HepG2 (cell line): Measurements from ENCODE around the gene GABBR2. TPM values are rescaled to one million over a fixed set of nuclear protein-coding genes. Genes with fewer than 3 reads are reported as not detected.

ENCODE experiments used
- ATAC-seq: fragments of 200-7000 bp; cut with Tn5 transposase; 3 replicates; pipeline ENCODE4 v1.9.1; 2020; ENCODE audit warnings: mild to moderate bottlenecking, moderate library complexity
- BruUV-seq: library from RNA; stranded (reverse); fragments of 400-500 nt; replicated peaks from 2 replicates; lab custom pipeline; 2021; lab: Mats Ljungman, UMichigan
- CTCF ChIA-PET: fragments of 300-600 bp; formaldehyde crosslinking; extraction: SDS; loops from one replicate; lab custom pipeline; 2021; ENCODE audit warnings: low total read pairs, inconsistent platforms, low intra/inter-chr PET ratio; lab: Yijun Ruan, JAX
- POLR2A ChIA-PET: fragments of 350-600 bp; sonication (Branson Sonifier 250); formaldehyde crosslinking; loops from one replicate; lab custom pipeline; 2020; ENCODE audit warnings: antibody characterized with exemption, inconsistent platforms; lab: Yijun Ruan, JAX
- DNase-seq: peaks from one replicate; pipeline ENCODE4 v3.0.0-alpha.2; 2015; ENCODE audit warnings: low spot score
- FAIRE-seq: peaks from 3 replicates; lab custom pipeline; 2011; peaks lifted over from hg19 to GRCh38; lab: Jason Lieb, UNC
- H2AFZ ChIP-seq: one replicate; pipeline ENCODE4 v1.6.1; 2011; ENCODE audit warnings: low read length, inconsistent platforms
- H3K27ac ChIP-seq: fragments of 300-600 bp; 3 replicates; pipeline ENCODE4 v1.8.0; 2011; ENCODE audit warnings: mixed run types, mild to moderate bottlenecking, mixed read lengths, low read length, inconsistent platforms; ENCODE audit not compliant: insufficient read depth; ENCODE audit errors: extremely low read length
- H3K27me3 ChIP-seq, 2 experiments: fragments of 200-600 bp in 1 of 2; 2 replicates in 1 of 2; 3 replicates in 1 of 2; pipeline versions ENCODE4 v1.6.0 to v1.8.0; 2011; ENCODE audit warnings: low read length in 2 of 2, mild to moderate bottlenecking in 2 of 2, moderate library complexity in 2 of 2, inconsistent platforms in 1 of 2; ENCODE audit not compliant: insufficient read depth in 2 of 2, control insufficient read depth in 1 of 2
- H3K36me3 ChIP-seq, 2 experiments: fragments of 200-600 bp in 1 of 2; replicated peaks in 1 of 2; 2 replicates in 1 of 2; 3 replicates in 1 of 2; pipeline versions ENCODE4 v1.5.1 to v1.8.0; 2011; ENCODE audit warnings: low read length in 2 of 2, inconsistent platforms in 1 of 2; ENCODE audit not compliant: insufficient read depth in 2 of 2, control insufficient read depth in 1 of 2
- H3K4me1 ChIP-seq: 2 replicates; pipeline ENCODE4 v1.5.1; 2012; ENCODE audit warnings: low read length, inconsistent platforms; ENCODE audit not compliant: insufficient read depth
- H3K4me2 ChIP-seq: 2 replicates; pipeline ENCODE4 v1.6.0; 2011; ENCODE audit warnings: low read depth, low read length, inconsistent platforms
- H3K4me3 ChIP-seq, 3 experiments: fragments of 200-600 bp in 1 of 3; sonication (generic), shearing (Covaris generic) in 1 of 3; replicated peaks in 1 of 3; 2 replicates each; pipeline ENCODE4 v1.5.1; 2011 to 2016; ENCODE audit warnings: low read length in 3 of 3, inconsistent platforms in 2 of 3, low read depth in 2 of 3, mild to moderate bottlenecking in 2 of 3, control low read depth in 1 of 3, mixed read lengths in 1 of 3; ENCODE audit not compliant: insufficient read depth in 1 of 3
- H3K79me2 ChIP-seq: one replicate; pipeline ENCODE4 v1.6.1; 2011; ENCODE audit warnings: low read length, inconsistent platforms; ENCODE audit not compliant: insufficient read depth
- H3K9ac ChIP-seq: 2 replicates; pipeline ENCODE4 v1.6.0; 2011; ENCODE audit warnings: mild to moderate bottlenecking, low read depth, low read length, inconsistent platforms; ENCODE audit not compliant: insufficient read depth
- H3K9me3 ChIP-seq: 2 replicates; pipeline ENCODE4 v1.5.1; 2012; ENCODE audit warnings: mild to moderate bottlenecking, low read length
- H4K20me1 ChIP-seq: 2 replicates; pipeline ENCODE4 v1.6.0; 2011; ENCODE audit warnings: inconsistent platforms, mild to moderate bottlenecking, low read length, moderate library complexity; ENCODE audit not compliant: insufficient read depth
- ATF7-NPFF ChIP-seq: sonication (generic); formaldehyde crosslinking; IDR thresholded peaks from 2 replicates; pipeline ENCODE4 v1.8.1; 2023; ENCODE audit warnings: mild to moderate bottlenecking, low read depth, missing genetic modification reagents, moderate library complexity
- DPF2 ChIP-seq: sonication (generic); formaldehyde crosslinking; IDR thresholded peaks from 2 replicates; pipeline ENCODE4 v1.4.0; 2020; ENCODE audit warnings: mild to moderate bottlenecking, low read depth, missing genetic modification reagents, borderline replicate concordance
- MTA3 ChIP-seq: sonication (generic); formaldehyde crosslinking; IDR thresholded peaks from 2 replicates; pipeline ENCODE4 v1.4.0; 2020; ENCODE audit warnings: missing genetic modification reagents
- MXD1 ChIP-seq: sonication (generic); formaldehyde crosslinking; IDR thresholded peaks from 2 replicates; pipeline ENCODE4 v1.4.0; 2020; ENCODE audit warnings: mild to moderate bottlenecking, missing genetic modification reagents
- NR3C1 ChIP-seq: sonication (generic); formaldehyde crosslinking; IDR thresholded peaks from 2 replicates; pipeline ENCODE4 v1.4.0; 2020; ENCODE audit warnings: missing genetic modification reagents
- POLR2A ChIP-seq, 2 experiments: IDR thresholded peaks; 2 replicates each; pipeline ENCODE4 v1.6.1; 2011; ENCODE audit warnings: low read depth in 2 of 2, low read length in 2 of 2, mild to moderate bottlenecking in 1 of 2, moderate library complexity in 1 of 2; ENCODE audit not compliant: insufficient read depth in 1 of 2
- RELA ChIP-seq: sonication (generic); formaldehyde crosslinking; IDR thresholded peaks from 2 replicates; pipeline ENCODE4 v1.4.0; 2020; ENCODE audit warnings: missing genetic modification reagents
- SUZ12 ChIP-seq: fragments of 150-350 bp; IDR thresholded peaks from 2 replicates; pipeline ENCODE4 v1.6.1; 2014; ENCODE audit warnings: low read depth, low read length
- TP53 ChIP-seq: sonication (generic); formaldehyde crosslinking; conservative IDR thresholded peaks from 2 replicates; pipeline ENCODE4 v1.4.0; 2020; ENCODE audit warnings: missing genetic modification reagents
- ZFAT ChIP-seq: sonication (generic); formaldehyde crosslinking; conservative IDR thresholded peaks from 2 replicates; pipeline ENCODE4 v1.8.1; 2023; ENCODE audit warnings: missing genetic modification reagents, inconsistent platforms
- ZNF33B ChIP-seq: sonication (generic); formaldehyde crosslinking; IDR thresholded peaks from 2 replicates; pipeline ENCODE4 v1.5.1; 2020; ENCODE audit warnings: mild to moderate bottlenecking, missing genetic modification reagents
- ZNF441 ChIP-seq: sonication (generic); formaldehyde crosslinking; IDR thresholded peaks from 2 replicates; pipeline ENCODE4 v1.7.0; 2021; ENCODE audit warnings: missing genetic modification reagents, borderline replicate concordance
- ZNF564 ChIP-seq: sonication (generic); formaldehyde crosslinking; IDR thresholded peaks from 2 replicates; pipeline ENCODE4 v1.8.1; 2023; ENCODE audit warnings: mild to moderate bottlenecking, missing genetic modification reagents
- ZNF615 ChIP-seq: sonication (generic); formaldehyde crosslinking; IDR thresholded peaks from 2 replicates; pipeline ENCODE4 v1.5.0; 2020; ENCODE audit warnings: mild to moderate bottlenecking, missing genetic modification reagents, borderline replicate concordance
- ZNF670 ChIP-seq: sonication (generic); formaldehyde crosslinking; IDR thresholded peaks from 2 replicates; pipeline ENCODE4 v1.8.0; 2022; ENCODE audit warnings: mild to moderate bottlenecking, missing genetic modification reagents, borderline replicate concordance
- ZNF7 ChIP-seq: IDR thresholded peaks from 2 replicates; pipeline ENCODE4 v1.6.1; 2016; ENCODE audit warnings: missing biosample characterization, missing genetic modification reagents
- ZNF775 ChIP-seq: sonication (generic); formaldehyde crosslinking; IDR thresholded peaks from 2 replicates; pipeline ENCODE4 v1.4.0; 2020; ENCODE audit warnings: missing genetic modification reagents, mild to moderate bottlenecking, moderate library complexity, borderline replicate concordance
- WGBS: methylation state at CpG from one replicate; pipeline ENCODE4 v1.1.6; 2017; ENCODE audit warnings: low lambda C conversion rate; 5-methylcytosine and 5-hydroxymethylcytosine counted together
- in situ Hi-C: cut with HindIII; loops from 2 replicates; pipeline ENCODE4 v1.10.0; 2017; ENCODE audit warnings: low pct_unique_long_range_greater_than_20kb; ENCODE audit not compliant: extremely low pct_ligation_motif_present
- intact Hi-C: fragments of 100-400 bp; cut with micrococcal nuclease; formaldehyde crosslinking; loops from one replicate; pipeline ENCODE4 v1.10.0; 2022; ENCODE audit not compliant: unreplicated experiment
- polyA plus RNA-seq, 8 experiments: library from polyadenylated mRNA; depleted of rRNA in 3 of 8; stranded (reverse) in 7 of 8; unstranded in 1 of 8; fragments of >200 nt; fragmentation: Illumina TruSeq in 4 of 8; extraction: Trizol in 4 of 8; gene quantifications; 2 replicates each; pipeline versions ENCODE4 v1.2.1 to v1.2.3, GENCODE V29; 2011 to 2016; ENCODE audit warnings: low read depth in 4 of 8, missing spikeins in 1 of 8, mixed read lengths in 1 of 8; ENCODE audit not compliant: insufficient read depth in 1 of 8
- total RNA-seq, 5 experiments: library from RNA; depleted of rRNA; stranded (reverse); fragments of >200 nt; fragmentation: Illumina TruSeq; extraction: Trizol; gene quantifications; 2 replicates each; pipeline ENCODE4 v1.2.3, GENCODE V29; 2016; ENCODE audit warnings: low read depth in 1 of 5
- TF ChIP-seq, protein P1 (sequence below): sonication (generic); formaldehyde crosslinking; IDR thresholded peaks from 2 replicates; pipeline ENCODE4 v1.5.0; 2020; ENCODE audit warnings: mild to moderate bottlenecking, low read depth, missing genetic modification reagents, borderline replicate concordance

The GABBR2 gene
- total and polyA plus RNA-seq, 2 of the 13 experiments (the other 11 are each of a cell fraction or from before 2014, with no cell fraction given): 0.02 TPM; not detected in 1

DNA sequence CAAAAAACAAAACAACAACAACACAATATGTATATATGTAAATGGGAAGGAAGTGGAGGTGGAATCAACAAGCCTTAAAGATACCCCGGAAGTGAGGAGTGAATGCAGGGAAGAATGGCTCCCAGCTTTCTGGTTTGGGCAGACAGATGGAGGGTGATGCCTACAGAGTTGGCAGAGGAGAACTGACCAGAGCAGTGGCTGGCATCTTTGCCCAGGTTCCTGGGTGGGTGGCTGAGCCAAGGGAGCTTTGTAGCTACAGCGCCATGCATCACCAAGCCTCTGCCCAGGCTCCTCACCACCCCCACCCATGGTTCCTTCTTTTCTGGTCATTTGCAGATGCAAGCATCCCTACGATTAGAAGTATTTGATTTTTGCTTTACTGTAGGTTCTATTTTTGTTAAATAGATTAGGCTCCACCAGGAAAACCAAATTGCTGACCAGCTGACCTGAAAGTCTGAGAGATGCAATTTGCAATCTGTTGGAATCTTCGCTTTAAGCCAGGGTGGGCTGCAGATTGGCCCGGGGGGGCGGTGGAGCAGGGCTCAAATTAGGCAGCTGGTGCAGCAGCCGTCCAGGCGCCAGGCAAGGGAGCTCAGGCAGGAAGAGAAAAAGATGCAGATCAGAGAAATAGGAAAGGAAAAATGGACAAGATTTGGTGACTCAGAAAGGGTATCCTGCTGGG lies 290.0 kb downstream of the GABBR2 start:
- H3K27me3 ChIP-seq: no peaks in the 10 kb centered on the region
- no peak for TF ChIP-seq ZFAT (CRISPR knock-in tag)
- TF ChIP-seq, all 625 proteins: peak for 0
- Histone ChIP-seq H3K36me3 (no peaks in the 10 kb centered on the region), H3K4me3 (no peak overlapping the region), H3K4me1 (peaks cover 8% of the 10 kb centered on the region), H3K9ac (no peak overlapping the region), H3K79me2 (no peaks in the 10 kb centered on the region), H3K27ac (no peak overlapping the region), H3K9me3 (no peaks in the 10 kb centered on the region), H4K20me1 (no peaks in the 10 kb centered on the region), H2AFZ (no peak overlapping the region), H3K4me2 (no peak overlapping the region)
- 20% methylated on average over 7 of the region's 8 CpGs for WGBS
- ATAC-seq: no peak
- FAIRE-seq: no peak
- DNase-seq: no peak
- no TSS peak for BruUV-seq
- POLR2A ChIA-PET: no interaction called here
- CTCF ChIA-PET: no interaction called here
- in situ Hi-C loops (no loop called here), intact Hi-C loops (no loop called here)

- ATAC-seq: peak; percentile 35; the same call in 2 of the 3 replicates
- H3K9me3 ChIP-seq: no peaks in the 10 kb centered on the region
- H3K4me2 ChIP-seq: no peak overlapping the region
- H3K9ac ChIP-seq: no peak overlapping the region
- CTCF ChIA-PET: no interaction called here
- in situ Hi-C loops (no loop called here), intact Hi-C loops (no loop called here)
- no peak overlapping the region for H3K27ac ChIP-seq
- no peaks in the 10 kb centered on the region for H3K79me2 ChIP-seq
- no peak for DNase-seq
- POLR2A ChIA-PET: no interaction called here
- H2AFZ ChIP-seq: no peak overlapping the region
- peaks cover 8% of the 10 kb centered on the region for H3K4me1 ChIP-seq
- no peaks in the 10 kb centered on the region for H4K20me1 ChIP-seq
- no peaks in the 10 kb centered on the region for H3K36me3 ChIP-seq
- no TSS peak for BruUV-seq
- no peak overlapping the region for H3K4me3 ChIP-seq
- 24% methylated on average over 8 of the region's 10 CpGs for WGBS
- FAIRE-seq: no peak
- H3K27me3 ChIP-seq: peaks cover 0 to 3% of the 10 kb centered on the region in 2 experiments; a peak in 1 of 5 replicates
- TF ChIP-seq ZNF33B (no peak), MTA3 (CRISPR knock-in tag) (no peak), ZNF441 (CRISPR knock-in tag) (no peak), ZNF775 (CRISPR knock-in tag) (no peak), ZNF670 (CRISPR knock-in tag) (no peak), ATF7-NPFF (CRISPR knock-in tag) (no peak), POLR2A (IDR thresholded peaks at IDR 0.05; ENCODE audit: insufficient read depth in 1 of 2, low read depth in 2 of 2, low read length in 2 of 2) (no peak), DPF2 (CRISPR knock-in tag) (no peak), RELA (CRISPR knock-in tag) (no peak), ZNF564 (CRISPR knock-in tag) (no peak), ZNF615 (CRISPR knock-in tag) (no peak), ZNF7 (CRISPR knock-in tag) (no peak), NR3C1 (CRISPR knock-in tag) (no peak), TP53 (CRISPR knock-in tag) (no peak), MXD1 (no peak), SUZ12 (no peak)
- TF ChIP-seq, protein P1, sequence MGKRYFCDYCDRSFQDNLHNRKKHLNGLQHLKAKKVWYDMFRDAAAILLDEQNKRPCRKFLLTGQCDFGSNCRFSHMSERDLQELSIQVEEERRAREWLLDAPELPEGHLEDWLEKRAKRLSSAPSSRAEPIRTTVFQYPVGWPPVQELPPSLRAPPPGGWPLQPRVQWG: no peak
Observed at GRCh38 chr9:98416294-98417248, 292.2 kb downstream of the GABBR2 start.
